Heart left ventricle (tissue), 13 donors: ENCODE data around the gene DDR2.
"Not testable (repeated sequence)": the region's sequence is repeated elsewhere in the genome, so short reads cannot be mapped to it uniquely, and the experiment has no call there.

Experiments
- CTCF ChIP-seq, 12 donors: fragments of 200-600 bp; sonication (generic) in 4 of 12; IDR thresholded peaks; one replicate each; pipeline versions ENCODE4 v1.5.0 to v1.8.0; 2018 to 2022; ENCODE audit warnings: antibody characterized with exemption in 12 of 12, mild to moderate bottlenecking in 5 of 12
- POLR2A ChIP-seq, 2 donors: fragments of 450-650 bp; IDR thresholded peaks; one replicate each; pipeline ENCODE4 v1.6.1; 2017; ENCODE audit warnings: antibody characterized with exemption in 2 of 2, mild to moderate bottlenecking in 2 of 2, moderate library complexity in 2 of 2
- donor health status: ischemic (EF 13 %, LVEDD 7.1; RV severe dilation, severe dysfunction).
- donor health status: DM: no; HTN: yes; CAD: no.
- donor health status: DM: no; HTN: no; CAD: no.
- donor health status: ischemic (EF 25% LVEDD 6.9; RV normal size, moderate dysfunction).
- donor health status: ischemic (EF 25% LVEDD 5.7; RV mildly dilated, moderate dysfunction).
- donor health status: ischemic (EF 35%, LVEDD 5.7; RV mildly dilated, moderate dysfunction).
- donor health status: nonischemic (EF 11% LVEDD 7.7; RV severe dilation, severe dysfunction).
- donor health status: DM: yes; HTN: yes; CAD: no.
- donor health status: PGD.
- donor health status: ischemic (EF 29% LVEDD 5.4; RV normal size, mild dysfunction).
- donor health status: nonischemic (EF 23%, LVEDD 6.1; RV moderate dilation, normal function).

GRCh38 chr1:162794284-162794683, 162.0 kb downstream of the DDR2 start:
- not testable (repeated sequence) for TF ChIP-seq POLR2A, CTCF (IDR thresholded peaks at IDR 0.05)
